GM10847 (cell line): ENCODE data around the gene AUTS2.

ENCODE experiments used
- POLR2A ChIP-seq: IDR thresholded peaks from 2 replicates; pipeline ENCODE4 v1.6.1; 2011; ENCODE audit not compliant: insufficient read length; ENCODE audit errors: extremely low read depth

AUTS2 gene

GRCh38 chr7:70240873-70241272, 642.6 kb downstream of the AUTS2 start:
- no peak for TF ChIP-seq POLR2A

GRCh38 chr7:70241536-70242175, 643.4 kb downstream of the AUTS2 start:
- no peak for TF ChIP-seq POLR2A

- TF ChIP-seq POLR2A: no peak
Observed at GRCh38 chr7:70242826-70243225, 644.6 kb downstream of the AUTS2 start.

- no peak for TF ChIP-seq POLR2A
Observed at GRCh38 chr7:70243443-70243842, 645.2 kb downstream of the AUTS2 start.

- no peak for TF ChIP-seq POLR2A
Observed at GRCh38 chr7:70257921-70258320, 659.6 kb downstream of the AUTS2 start.

- no peak for TF ChIP-seq POLR2A
Observed at GRCh38 chr7:70259502-70259901, 661.2 kb downstream of the AUTS2 start.

- TF ChIP-seq POLR2A: no peak
Observed at GRCh38 chr7:70263471-70264255, 665.4 kb downstream of the AUTS2 start.

- no peak for TF ChIP-seq POLR2A
Observed at GRCh38 chr7:70266186-70266585, 667.9 kb downstream of the AUTS2 start.

GRCh38 chr7:70267381-70268120, 669.3 kb downstream of the AUTS2 start:
- no peak for TF ChIP-seq POLR2A

GRCh38 chr7:70268179-70268578, 669.9 kb downstream of the AUTS2 start:
- TF ChIP-seq POLR2A: no peak

- no peak for TF ChIP-seq POLR2A
Observed at GRCh38 chr7:70270149-70270548, 671.9 kb downstream of the AUTS2 start.

GRCh38 chr7:70271617-70272081, 673.4 kb downstream of the AUTS2 start:
- TF ChIP-seq POLR2A: no peak

- TF ChIP-seq POLR2A: no peak
Observed at GRCh38 chr7:70285187-70285586, 686.9 kb downstream of the AUTS2 start.

- no peak for TF ChIP-seq POLR2A
Observed at GRCh38 chr7:70285854-70286253, 687.6 kb downstream of the AUTS2 start.

GRCh38 chr7:70288781-70289456, 690.6 kb downstream of the AUTS2 start:
- no peak for TF ChIP-seq POLR2A
